DOHH2 (cell line): ENCODE measurements around the gene DGKE.

Source experiments
- CTCF ChIP-seq: fragments of 200-600 bp; sonication (generic); IDR thresholded peaks from one replicate; pipeline ENCODE4 v1.5.1; 2014; ENCODE audit warnings: antibody characterized with exemption, mild to moderate bottlenecking, low read depth, low read length; ENCODE audit not compliant: poor library complexity, severe bottlenecking
- EZH2phosphoT487 ChIP-seq: fragments of 200-600 bp; sonication (generic); IDR thresholded peaks from 2 replicates; pipeline ENCODE4 v1.6.1; 2017; ENCODE audit warnings: borderline replicate concordance, mild to moderate bottlenecking, antibody characterized with exemption, low read length, moderate library complexity, mixed read lengths

DNA sequence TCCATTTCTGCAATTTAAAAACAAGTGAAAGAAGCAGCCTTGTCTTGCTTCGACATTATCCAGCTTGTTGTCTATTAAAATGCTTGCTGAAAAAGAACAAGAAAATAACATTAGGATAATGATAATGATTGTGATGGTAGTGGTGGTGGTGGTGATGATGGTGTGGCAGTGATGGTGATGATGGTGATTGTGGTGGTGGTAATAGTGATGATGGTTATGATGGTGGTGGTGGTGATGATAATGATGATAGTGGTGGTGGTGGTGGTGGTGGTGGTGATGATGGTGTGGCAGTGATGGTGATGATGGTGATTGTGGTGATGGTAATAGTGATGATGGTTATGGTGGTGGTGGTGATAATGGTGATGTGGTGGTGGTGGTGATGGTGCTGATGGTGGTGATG is 41.7 kb upstream of the DGKE start:
- TF ChIP-seq CTCF: no peak
- no peak for TF ChIP-seq EZH2phosphoT487
